Common myeloid progenitor, CD34-positive (primary cell): ENCODE results near the gene TFB1M.
"Not testable (repeated sequence)": the region's sequence is repeated elsewhere in the genome, so short reads cannot be mapped to it uniquely, and the experiment has no call there.

Experiments used
- CTCF ChIA-PET: fragments of 350-600 bp; sonication (Branson Sonifier 250); formaldehyde crosslinking; loops from one replicate; lab custom pipeline; 2021; ENCODE audit warnings: antibody characterized with exemption; lab: Charles Lee
- POLR2A ChIA-PET: fragments of 350-600 bp; sonication (Branson Sonifier 250); formaldehyde crosslinking; loops from one replicate; lab custom pipeline; 2021; ENCODE audit warnings: antibody characterized with exemption; lab: Charles Lee
- DNase-seq, 3 donors: peaks; one replicate each; pipeline versions ENCODE4 v3.0.0 to v3.0.0-alpha.2; 2013
- H3K27ac ChIP-seq, 2 experiments: 1 replicate in 1 of 2; 2 replicates in 1 of 2; pipeline ENCODE4 v1.7.0; 2013; ENCODE audit warnings: inconsistent platforms in 2 of 2, low read length in 2 of 2, mild to moderate bottlenecking in 2 of 2, low read depth in 1 of 2, moderate library complexity in 1 of 2; ENCODE audit not compliant: severe bottlenecking in 2 of 2, insufficient read depth in 1 of 2, poor library complexity in 1 of 2
- H3K27me3 ChIP-seq, 5 experiments: replicated peaks in 2 of 5; 1 replicate in 3 of 5; 2 replicates in 2 of 5; pipeline versions ENCODE4 v1.6.1 to v1.7.0; 2013; ENCODE audit warnings: low read length in 4 of 5, mild to moderate bottlenecking in 2 of 5, moderate library complexity in 2 of 5, inconsistent platforms in 1 of 5; ENCODE audit not compliant: insufficient read depth in 5 of 5, control insufficient read depth in 4 of 5
- H3K36me3 ChIP-seq, 4 experiments: 1 replicate in 2 of 4; 2 replicates in 2 of 4; pipeline versions ENCODE4 v1.6.1 to v1.7.0; 2013; ENCODE audit warnings: low read length in 3 of 4, control low read depth in 1 of 4, mild to moderate bottlenecking in 1 of 4; ENCODE audit not compliant: control insufficient read depth in 4 of 4, insufficient read depth in 4 of 4
- H3K4me1 ChIP-seq, 4 experiments: 1 replicate in 3 of 4; 2 replicates in 1 of 4; pipeline versions ENCODE4 v1.6.1 to v1.7.1; 2013; ENCODE audit warnings: low read length in 3 of 4, mild to moderate bottlenecking in 3 of 4, control low read depth in 1 of 4, inconsistent platforms in 1 of 4, moderate library complexity in 1 of 4; ENCODE audit not compliant: control insufficient read depth in 4 of 4, insufficient read depth in 4 of 4; ENCODE audit errors: control extremely low read depth in 1 of 4
- H3K4me3 ChIP-seq, 7 experiments: 1 replicate in 4 of 7; 2 replicates in 3 of 7; pipeline versions ENCODE4 v1.5.1 to v1.7.0; 2013; ENCODE audit warnings: mild to moderate bottlenecking in 7 of 7, low read length in 6 of 7, moderate library complexity in 6 of 7, inconsistent platforms in 2 of 7, low read depth in 2 of 7, control low read depth in 1 of 7; ENCODE audit not compliant: insufficient read depth in 4 of 7, control insufficient read depth in 1 of 7; ENCODE audit errors: extremely low read depth in 1 of 7
- H3K9me3 ChIP-seq, 5 experiments: 1 replicate in 4 of 5; 2 replicates in 1 of 5; pipeline versions ENCODE4 v1.6.1 to v1.7.1; 2013; ENCODE audit warnings: low read length in 4 of 5, mild to moderate bottlenecking in 2 of 5, inconsistent platforms in 1 of 5, low read depth in 1 of 5, moderate library complexity in 1 of 5; ENCODE audit not compliant: control insufficient read depth in 4 of 5, insufficient read depth in 2 of 5; ENCODE audit errors: control extremely low read depth in 1 of 5
- WGBS: methylation state at CpG from one replicate; pipeline ENCODE4 v1.1.5; 2013; ENCODE audit not compliant: insufficient coverage; 5-methylcytosine and 5-hydroxymethylcytosine counted together

TFB1M gene

DNA sequence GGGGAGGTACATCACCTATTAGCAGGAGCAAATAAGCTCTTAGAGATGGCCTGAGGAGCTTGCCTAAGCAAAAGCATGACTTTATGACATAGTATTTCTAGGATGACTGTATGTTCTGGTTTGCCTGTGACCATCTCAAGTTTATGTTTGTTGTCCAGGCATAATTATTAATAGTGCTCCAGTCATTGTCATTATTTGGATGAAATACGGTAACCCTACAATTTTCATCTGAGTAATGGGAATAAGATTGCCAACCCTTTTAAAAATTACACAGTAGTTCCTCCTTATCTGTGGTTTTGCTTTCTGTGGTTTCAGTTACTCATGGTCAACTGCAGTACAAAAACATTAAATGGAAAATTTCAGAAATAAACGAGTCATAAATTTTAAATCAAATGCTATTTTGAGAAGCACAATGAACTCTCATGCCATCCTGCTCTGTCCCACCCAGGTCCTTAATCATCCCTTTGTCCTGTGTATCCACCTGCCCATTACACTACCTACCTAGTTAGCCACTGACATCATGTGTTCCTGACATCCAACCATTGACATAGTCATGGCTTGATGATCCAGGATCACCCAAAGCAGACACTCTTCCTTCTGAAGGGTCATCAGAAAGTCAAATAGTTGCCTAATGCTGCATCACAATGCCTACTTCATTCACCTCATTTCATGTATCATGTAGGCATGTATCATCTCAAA is 27.0 kb upstream of the TFB1M start:
- CTCF ChIA-PET, result no interaction called here
- POLR2A ChIA-PET, result no interaction called here

DNA sequence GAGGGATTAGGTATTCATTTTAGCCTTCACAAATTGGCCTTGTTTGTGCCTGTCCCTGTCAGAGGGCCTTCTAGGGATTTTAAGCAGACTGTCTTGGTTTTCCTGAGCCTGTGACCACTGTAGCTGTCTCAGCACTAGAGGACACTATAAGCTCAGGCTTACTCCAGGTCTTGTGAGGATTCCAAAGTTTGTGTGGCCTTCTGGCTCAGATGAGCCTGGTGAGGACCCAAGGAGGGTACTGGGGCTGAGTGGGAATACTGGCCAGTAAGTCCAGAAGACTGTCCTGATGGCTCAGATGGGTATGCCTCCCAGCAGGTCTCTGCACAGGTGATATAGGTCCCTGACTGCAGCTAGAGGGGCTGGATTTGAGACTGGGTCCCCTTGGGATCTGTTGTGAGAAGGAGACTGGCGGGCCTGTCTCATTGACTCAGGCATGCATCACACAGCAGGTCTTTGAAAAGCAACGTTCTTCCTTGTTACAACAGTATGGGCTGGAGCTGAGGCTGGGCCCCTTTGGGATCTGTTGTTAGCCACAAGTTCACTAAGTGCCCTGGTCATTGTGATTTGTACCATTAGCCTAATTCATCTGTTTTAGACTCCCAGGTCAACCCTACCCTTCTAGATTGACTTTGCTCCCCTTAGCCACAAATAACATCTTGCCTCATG is 26.3 kb upstream of the TFB1M start:
- WGBS, result 92% methylated on average over 2 of the region's 2 CpGs
- Histone ChIP-seq H3K27me3 (no peaks in the 10 kb centered on the region), H3K9me3 (peaks cover 1 to 21% (median 9%) of the 10 kb centered on the region in 5 experiments), H3K27ac (no peak overlapping the region), H3K4me3 (no peak overlapping the region), H3K4me1 (peaks cover 0 to 11% (median 5%) of the 10 kb centered on the region in 4 experiments), H3K36me3 (no peaks in the 10 kb centered on the region)
- CTCF ChIA-PET, result interaction anchor here (0.8 kb wide), 1 partner anchor 214 kb away, joined by 3 read pairs; no protein-coding TSS in a partner anchor
- POLR2A ChIA-PET, result no interaction called here
- no peak for DNase-seq

More for the DNA sequence above, 27.0 kb upstream of the TFB1M start:
- Histone ChIP-seq H3K27me3 (no peaks in the 10 kb centered on the region), H3K9me3 (peaks cover 1 to 22% (median 9%) of the 10 kb centered on the region in 5 experiments), H3K27ac (no peak overlapping the region), H3K4me3 (no peak overlapping the region), H3K36me3 (no peaks in the 10 kb centered on the region), H3K4me1 (peaks cover 0 to 11% (median 5%) of the 10 kb centered on the region in 4 experiments)
- 0% methylated on average over 1 of the region's 2 CpGs for WGBS
- peak in 2 of 3 donors; percentile 25 to 45 for DNase-seq

DNA sequence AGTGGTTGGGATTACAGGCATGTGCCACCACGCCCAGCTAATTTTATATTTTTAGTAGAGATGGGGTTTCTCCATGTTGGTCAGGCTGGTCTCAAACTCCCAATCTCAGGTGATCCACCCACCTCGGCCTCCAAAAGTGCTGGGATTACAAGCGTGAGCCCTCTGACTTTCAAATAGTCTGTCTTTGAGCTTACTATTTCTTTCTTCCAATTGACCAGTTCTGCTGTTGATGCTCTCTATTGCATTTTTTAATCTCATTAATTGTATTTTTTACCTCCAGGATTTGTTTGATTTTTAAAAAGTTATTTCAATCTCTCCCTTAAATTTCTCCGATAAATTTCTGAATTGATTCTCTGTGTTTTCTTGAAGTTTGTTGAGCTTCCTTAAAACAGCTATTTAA is 25.6 kb upstream of the TFB1M start:
- POLR2A ChIA-PET, H3K27me3 ChIP-seq, H3K36me3 ChIP-seq, DNase-seq, H3K4me3 ChIP-seq, H3K27ac ChIP-seq: not testable (repeated sequence)
- WGBS, result 87% methylated on average over 2 of the region's 4 CpGs
- H3K9me3 ChIP-seq, result peaks cover 0 to 21% (median 7%) of the 10 kb centered on the region in 5 experiments
- H3K4me1 ChIP-seq, result peaks cover 0 to 11% (median 5%) of the 10 kb centered on the region in 4 experiments
- CTCF ChIA-PET, result interaction anchor here (0.8 to 1.2 kb wide), 2 partner anchors 82 to 215 kb away, joined by 3 read pairs; no protein-coding TSS in a partner anchor

DNA sequence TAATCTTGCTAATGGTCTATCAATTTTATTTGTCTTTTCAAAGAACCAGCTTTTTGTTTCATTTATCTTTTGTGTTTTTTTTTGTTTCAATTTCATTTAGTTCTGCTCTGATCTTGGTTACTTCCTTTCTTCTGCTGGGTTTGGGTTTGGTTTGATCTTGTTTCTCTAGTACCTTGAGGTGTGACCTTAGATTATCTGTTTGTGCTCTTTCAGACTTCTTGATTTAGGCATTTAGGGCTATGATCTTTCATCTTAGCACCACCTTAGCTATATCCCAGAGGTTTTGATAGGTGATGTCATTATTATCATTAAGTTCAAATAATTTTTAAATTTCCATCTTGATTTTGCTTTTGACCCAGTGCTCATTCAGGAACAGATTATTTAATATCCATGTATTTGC is 24.0 kb upstream of the TFB1M start:
- H3K4me3 ChIP-seq, CTCF ChIA-PET, DNase-seq, H3K36me3 ChIP-seq, POLR2A ChIA-PET, H3K27me3 ChIP-seq, H3K27ac ChIP-seq: not testable (repeated sequence)
- H3K4me1 ChIP-seq, result peaks cover 0 to 11% (median 5%) of the 10 kb centered on the region in 4 experiments
- H3K9me3 ChIP-seq, result peaks cover 0 to 18% (median 7%) of the 10 kb centered on the region in 5 experiments

DNA sequence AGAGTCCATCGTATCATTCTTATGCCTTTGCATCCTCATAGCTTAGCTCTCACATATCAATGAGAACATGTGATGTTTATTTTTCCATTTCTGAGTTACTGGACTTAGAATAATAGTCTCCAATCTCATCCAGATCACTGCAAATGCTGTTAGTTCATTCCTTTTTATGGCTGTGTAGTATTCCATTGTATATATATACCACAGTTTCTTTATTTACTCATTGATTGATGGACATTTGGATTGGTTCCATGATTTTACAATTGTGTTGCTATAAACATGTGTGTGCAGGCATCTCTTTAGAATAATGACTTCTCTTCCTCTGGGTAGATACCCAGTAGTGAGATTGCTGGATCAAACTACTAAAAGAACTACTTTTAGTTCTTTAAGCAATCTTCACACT is 21.0 kb upstream of the TFB1M start:
- DNase-seq, result no peak
- Histone ChIP-seq H3K4me3 (no peak overlapping the region), H3K27ac (no peak overlapping the region), H3K4me1 (no peaks in the 10 kb centered on the region), H3K9me3 (peaks cover 0 to 11% (median 3%) of the 10 kb centered on the region in 5 experiments), H3K27me3 (no peaks in the 10 kb centered on the region), H3K36me3 (no peaks in the 10 kb centered on the region)
- ChIA-PET POLR2A (no interaction called here), CTCF (no interaction called here)
- WGBS, result no CpG with 5 or more reads among the region's 1 CpG

DNA sequence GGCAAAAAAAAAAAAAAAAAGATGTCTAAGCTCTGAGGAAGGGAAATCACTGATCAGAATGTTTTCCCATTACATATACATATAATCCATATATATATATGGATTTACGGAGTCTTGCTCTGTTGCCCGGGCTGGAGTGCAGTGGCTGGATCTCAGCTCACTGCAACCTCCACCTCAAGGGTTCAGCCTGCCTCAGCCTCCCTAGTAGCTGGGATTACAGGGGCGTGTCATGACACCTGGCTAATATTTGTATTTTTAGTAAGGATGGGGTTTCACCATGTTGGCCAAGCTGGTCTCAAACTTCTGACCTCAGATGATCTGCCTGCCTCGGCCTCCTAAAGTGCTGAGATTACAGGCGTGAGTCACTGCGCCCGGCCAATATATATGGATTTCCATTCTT is 19.8 kb upstream of the TFB1M start:
- CTCF ChIA-PET, result interaction anchor here (1.1 kb wide), 1 partner anchor 195 kb away, joined by 3 read pairs; no protein-coding TSS in a partner anchor
- H3K4me1 ChIP-seq, H3K4me3 ChIP-seq, H3K27ac ChIP-seq, DNase-seq, H3K36me3 ChIP-seq, POLR2A ChIA-PET, H3K9me3 ChIP-seq, H3K27me3 ChIP-seq: not testable (repeated sequence)
- WGBS, result 94% methylated on average over 5 of the region's 7 CpGs

DNA sequence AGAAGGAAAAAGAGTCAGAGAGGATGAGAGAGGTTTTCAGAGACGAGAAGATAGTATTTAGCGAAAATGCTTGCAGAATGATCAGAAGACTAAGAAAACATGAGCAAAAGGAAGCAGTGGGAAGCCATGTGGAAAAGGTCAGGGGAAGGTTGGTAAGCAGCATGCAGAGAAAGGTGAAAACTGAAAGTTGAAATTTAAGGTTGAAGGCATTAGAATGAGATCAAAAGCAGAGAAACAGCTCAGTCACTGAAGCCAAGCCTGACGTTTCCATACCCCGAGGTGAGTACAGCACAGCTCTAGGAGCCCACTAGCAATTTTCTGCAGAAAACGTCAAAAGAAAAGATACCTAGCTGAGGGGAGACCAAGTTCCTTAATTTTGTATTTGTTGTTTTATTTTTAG is 19.1 kb upstream of the TFB1M start:
- CTCF ChIA-PET, result no interaction called here
- Histone ChIP-seq H3K27me3 (no peaks in the 10 kb centered on the region), H3K4me1 (peaks cover 0 to 2% (median 0%) of the 10 kb centered on the region in 4 experiments), H3K36me3 (no peaks in the 10 kb centered on the region), H3K9me3 (peaks cover 0 to 2% (median 0%) of the 10 kb centered on the region in 5 experiments), H3K27ac (no peak overlapping the region), H3K4me3 (no peak overlapping the region)
- WGBS, result 88% methylated on average over 4 of the region's 5 CpGs
- POLR2A ChIA-PET, result no interaction called here
- DNase-seq, result no peak
